Activated T-helper 2 cell treated with anti-CD3 and anti-CD28 coated beads, Interferon-gamma antibody, Interleukin-2, Interleukin-4, amounts not matched to agents 10 μg/mL and 5 μg/mL and 100 μg/mL, durations not matched to agents 14 hours and 24 hours and 36 hours (primary cell): Measurements from ENCODE around the gene CASP1. TPM values are rescaled to one million over a fixed set of nuclear protein-coding genes. Genes with fewer than 3 reads are reported as not detected.
A peak's percentile ranks its signal among the peaks of the same experiment; 100 is the strongest.
"Not testable (repeated sequence)": the region's sequence is repeated elsewhere in the genome, so short reads cannot be mapped to it uniquely, and the experiment has no call there.

ENCODE experiments used
- DNase-seq: peaks from one replicate; pipeline ENCODE4 v3.0.0; 2021; ENCODE audit warnings: low spot score
- H3K27ac Mint-ChIP-seq: one replicate; pipeline ENCODE4 v1.8.0; 2021; ENCODE audit warnings: mixed read lengths
- H3K27me3 Mint-ChIP-seq: one replicate; pipeline ENCODE4 v1.8.0; 2021; ENCODE audit warnings: low read depth, mixed read lengths
- H3K36me3 Mint-ChIP-seq: one replicate; pipeline ENCODE4 v1.8.0; 2021; ENCODE audit warnings: low read depth, mixed read lengths
- H3K4me1 Mint-ChIP-seq: one replicate; pipeline ENCODE4 v1.8.0; 2021; ENCODE audit warnings: low read depth, mixed read lengths
- H3K4me3 Mint-ChIP-seq: one replicate; pipeline ENCODE4 v1.8.0; 2021; ENCODE audit warnings: low read depth, mild to moderate bottlenecking, moderate library complexity, mixed read lengths
- H3K9me3 Mint-ChIP-seq: one replicate; pipeline ENCODE4 v1.8.0; 2021; ENCODE audit warnings: mixed read lengths
- intact Hi-C: fragments of 100-400 bp; cut with micrococcal nuclease; formaldehyde crosslinking; loops from one replicate; pipeline ENCODE4 v1.15.1; 2023
- total RNA-seq: library from RNA; stranded (reverse); gene quantifications from 2 replicates; pipeline ENCODE4 v1.2.3, GENCODE V29; 2022

CASP1 gene
- total RNA-seq, 1 donor from 2014 or later = 11.6 TPM

GRCh38 chr11:105040703-105041102, 5.8 kb upstream of the CASP1 start:
- intact Hi-C loops = no loop called here
- peaks cover 34% of the 10 kb centered on the region for H3K4me1 Mint-ChIP-seq
- H3K4me3 Mint-ChIP-seq = no peak overlapping the region
- no peak for DNase-seq
- H3K9me3 Mint-ChIP-seq = peaks cover 5% of the 10 kb centered on the region
- no peak overlapping the region for H3K27ac Mint-ChIP-seq
- H3K36me3 Mint-ChIP-seq = peaks cover 44% of the 10 kb centered on the region
- H3K27me3 Mint-ChIP-seq = no peaks in the 10 kb centered on the region

GRCh38 chr11:105034388-105034787, 556 bp downstream of the CASP1 start:
- Mint-ChIP-seq H3K36me3 (peaks cover 48% of the 10 kb centered on the region), H3K4me1 (peaks cover 33% of the 10 kb centered on the region), H3K27ac (peak overlapping the region; percentile 20), H3K4me3 (peak overlapping the region; percentile 86)
- H3K9me3 Mint-ChIP-seq, intact Hi-C loops, DNase-seq, H3K27me3 Mint-ChIP-seq: not testable (repeated sequence)

GRCh38 chr11:105033781-105034180, 1.2 kb downstream of the CASP1 start:
- intact Hi-C loops = no loop called here
- H3K4me3 Mint-ChIP-seq = peak overlapping the region; percentile 86

GRCh38 chr11:105033343-105033742, 1.6 kb downstream of the CASP1 start:
- no peaks in the 10 kb centered on the region for H3K27me3 Mint-ChIP-seq
- H3K27ac Mint-ChIP-seq = peak overlapping the region; percentile 40
- peak overlapping the region; percentile 86 for H3K4me3 Mint-ChIP-seq
- peaks cover 5% of the 10 kb centered on the region for H3K9me3 Mint-ChIP-seq
- no peak for DNase-seq
- H3K4me1 Mint-ChIP-seq = peaks cover 33% of the 10 kb centered on the region
- peaks cover 52% of the 10 kb centered on the region for H3K36me3 Mint-ChIP-seq
- intact Hi-C loops = no loop called here

More at GRCh38 chr11:105033781-105034180, 1.2 kb downstream of the CASP1 start:
- no peak for DNase-seq
- peak overlapping the region; percentile 20 for H3K27ac Mint-ChIP-seq
- H3K27me3 Mint-ChIP-seq = no peaks in the 10 kb centered on the region
- peaks cover 52% of the 10 kb centered on the region for H3K36me3 Mint-ChIP-seq
- peaks cover 33% of the 10 kb centered on the region for H3K4me1 Mint-ChIP-seq
- peaks cover 5% of the 10 kb centered on the region for H3K9me3 Mint-ChIP-seq

- peaks cover 38% of the 10 kb centered on the region for H3K4me1 Mint-ChIP-seq
These were observed 2.4 kb downstream of the CASP1 start for GRCh38 chr11:105032495-105032894.

GRCh38 chr11:105027678-105028077, 7.3 kb downstream of the CASP1 start:
- Mint-ChIP-seq H3K27me3 (no peaks in the 10 kb centered on the region), H3K27ac (no peak overlapping the region), H3K4me1 (peaks cover 11% of the 10 kb centered on the region), H3K9me3 (no peaks in the 10 kb centered on the region), H3K36me3 (peaks cover 58% of the 10 kb centered on the region), H3K4me3 (no peak overlapping the region)
- no peak for DNase-seq
- intact Hi-C loops = no loop called here

More at GRCh38 chr11:105032495-105032894, 2.4 kb downstream of the CASP1 start:
- Mint-ChIP-seq H3K27me3 (no peaks in the 10 kb centered on the region), H3K36me3 (peaks cover 49% of the 10 kb centered on the region), H3K9me3 (no peaks in the 10 kb centered on the region), H3K27ac (no peak overlapping the region), H3K4me3 (no peak overlapping the region)
- intact Hi-C loops = no loop called here
- DNase-seq = no peak

- H3K4me1 Mint-ChIP-seq = peaks cover 7% of the 10 kb centered on the region
- H3K4me3 Mint-ChIP-seq = no peak overlapping the region
- H3K27ac Mint-ChIP-seq = no peak overlapping the region
- H3K36me3 Mint-ChIP-seq = peaks cover 34% of the 10 kb centered on the region
- no peaks in the 10 kb centered on the region for H3K9me3 Mint-ChIP-seq
- H3K27me3 Mint-ChIP-seq = no peaks in the 10 kb centered on the region
- intact Hi-C loops = no loop called here
- no peak for DNase-seq
These were observed 10.6 kb downstream of the CASP1 start for GRCh38 chr11:105024394-105024793.

- Mint-ChIP-seq H3K4me1 (peaks cover 6% of the 10 kb centered on the region), H3K27ac (no peak within 1 kb of the TSS), H3K27me3 (no peaks in the 10 kb centered on the region), H3K9me3 (no peaks in the 10 kb centered on the region), H3K4me3 (no peak within 1 kb of the TSS), H3K36me3 (peaks cover 23% of the 10 kb centered on the region)
- DNase-seq = no peak
- intact Hi-C loops = no loop called here
These were observed 11.9 kb downstream of the CASP1 start, which contains the start of gene CASP5 for GRCh38 chr11:105023003-105023402. CASP5 (minus strand) TSS chr11:105023168; CDS start chr11:105023136, 32 bp downstream.

- Mint-ChIP-seq H3K27me3 (no peaks in the 10 kb centered on the region), H3K36me3 (peaks cover 18% of the 10 kb centered on the region), H3K4me1 (peaks cover 1% of the 10 kb centered on the region), H3K9me3 (no peaks in the 10 kb centered on the region), H3K4me3 (no peak overlapping the region), H3K27ac (no peak overlapping the region)
- DNase-seq = no peak
- intact Hi-C loops = no loop called here
These were observed 12.4 kb downstream of the CASP1 start for GRCh38 chr11:105022527-105022926.

GRCh38 chr11:105007463-105007862, 27.5 kb downstream of the CASP1 start:
- Mint-ChIP-seq H3K4me3 (no peak overlapping the region), H3K9me3 (no peaks in the 10 kb centered on the region), H3K4me1 (no peaks in the 10 kb centered on the region), H3K36me3 (no peaks in the 10 kb centered on the region), H3K27me3 (peaks cover 9% of the 10 kb centered on the region), H3K27ac (no peak overlapping the region)
- intact Hi-C loops = no loop called here
- DNase-seq = no peak

GRCh38 chr11:105005451-105005845, 29.5 kb downstream of the CASP1 start:
- Mint-ChIP-seq H3K4me1 (peaks cover 5% of the 10 kb centered on the region), H3K4me3 (no peak overlapping the region), H3K27ac (no peak overlapping the region), H3K36me3 (no peaks in the 10 kb centered on the region), H3K27me3 (peaks cover 1% of the 10 kb centered on the region), H3K9me3 (no peaks in the 10 kb centered on the region)
- intact Hi-C loops = no loop called here
- DNase-seq = no peak

- H3K4me1 Mint-ChIP-seq = peaks cover 5% of the 10 kb centered on the region
- no peak overlapping the region for H3K27ac Mint-ChIP-seq
- no peaks in the 10 kb centered on the region for H3K36me3 Mint-ChIP-seq
- no peak for DNase-seq
- peaks cover 1% of the 10 kb centered on the region for H3K27me3 Mint-ChIP-seq
- H3K4me3 Mint-ChIP-seq = no peak overlapping the region
- intact Hi-C loops = no loop called here
- H3K9me3 Mint-ChIP-seq = no peaks in the 10 kb centered on the region
These were observed 30.9 kb downstream of the CASP1 start for GRCh38 chr11:105004021-105004420.

GRCh38 chr11:105003151-105003550, 31.8 kb downstream of the CASP1 start:
- no peak for DNase-seq
- Mint-ChIP-seq H3K4me1 (peaks cover 5% of the 10 kb centered on the region), H3K36me3 (no peaks in the 10 kb centered on the region), H3K27ac (no peak overlapping the region), H3K27me3 (peaks cover 1% of the 10 kb centered on the region), H3K9me3 (no peaks in the 10 kb centered on the region), H3K4me3 (no peak overlapping the region)
- intact Hi-C loops = no loop called here

- Mint-ChIP-seq H3K36me3 (no peaks in the 10 kb centered on the region), H3K27ac (no peak overlapping the region), H3K9me3 (no peaks in the 10 kb centered on the region), H3K4me3 (no peak overlapping the region), H3K4me1 (peaks cover 5% of the 10 kb centered on the region), H3K27me3 (peaks cover 1% of the 10 kb centered on the region)
- peak; percentile 31 for DNase-seq
- intact Hi-C loops = loop anchor here (1.0 kb wide), 1 partner anchor 391 kb away; no protein-coding TSS in a partner anchor
These were observed 34.1 kb downstream of the CASP1 start for GRCh38 chr11:105000797-105001196.
